GM12892 (cell line): ENCODE results near the gene CAPN5.

ENCODE experiments used
- POLR2A ChIP-seq: IDR thresholded peaks from 2 replicates; pipeline ENCODE4 v1.6.1; 2011; ENCODE audit warnings: low read depth, low read length, control low read depth
- POLR2AphosphoS5 ChIP-seq: IDR thresholded peaks from 2 replicates; pipeline ENCODE4 v1.6.1; 2011; ENCODE audit warnings: low read depth, low read length, control low read depth
- TAF1 ChIP-seq: IDR thresholded peaks from 2 replicates; pipeline ENCODE4 v1.6.1; 2011; ENCODE audit warnings: low read depth, mild to moderate bottlenecking, control low read depth, low read length, borderline replicate concordance

- TF ChIP-seq POLR2A (no peak), POLR2AphosphoS5 (no peak), TAF1 (no peak)
These were observed 59.5 kb downstream of the CAPN5 start for GRCh38 chr11:77126156-77126775.
